Measurements from ENCODE around the gene ZNF420.
"Not testable (repeated sequence)": the region's sequence is repeated elsewhere in the genome, so short reads cannot be mapped to it uniquely, and the experiment has no call there.

GRCh38 chr19:37076524-37076923, 1.7 kb upstream of the ZNF420 start:
- not testable (repeated sequence) for TF ChIP-seq POLR2A (IDR thresholded peaks at IDR 0.05; ENCODE audit: low read depth, low read length); POLR2AphosphoS5 (IDR thresholded peaks at IDR 0.05; ENCODE audit: low read depth, low read length); TAF1 (IDR thresholded peaks at IDR 0.05; ENCODE audit: borderline replicate concordance, low read depth, low read length)
